Stimulated activated naive CD4-positive, alpha-beta T cell (primary cell): ENCODE results near the gene SDHB.

ENCODE experiments used
- DNase-seq, 6 experiments: peaks; one replicate each; lab custom pipeline; 2025; lab: John Stamatoyannopoulos, UW

SDHB gene

GRCh38 chr1:16986560-16986959 lies 67.3 kb downstream of the SDHB start:
- no peak for DNase-seq

- no peak for DNase-seq
Measured at GRCh38 chr1:16986113-16986512, 67.7 kb downstream of the SDHB start.

GRCh38 chr1:16984717-16985116 lies 69.1 kb downstream of the SDHB start:
- DNase-seq = no peak

- DNase-seq = no peak
Measured at GRCh38 chr1:16983649-16984048, 70.2 kb downstream of the SDHB start.

GRCh38 chr1:16982902-16983301 lies 70.9 kb downstream of the SDHB start:
- no peak for DNase-seq

GRCh38 chr1:16981269-16981849 lies 72.5 kb downstream of the SDHB start:
- no peak for DNase-seq

GRCh38 chr1:16980473-16981268 lies 73.2 kb downstream of the SDHB start, which contains the start of gene MFAP2:
Gene MFAP2, minus strand, starts transcription at chr1:16980620. Its CDS starts 2,347 bp downstream, at chr1:16978273.
- no peak for DNase-seq

- DNase-seq = no peak
Measured at GRCh38 chr1:16979475-16980327, 74.1 kb downstream of the SDHB start.

- DNase-seq = no peak
Measured at GRCh38 chr1:16978567-16979474, 75.0 kb downstream of the SDHB start.

- DNase-seq = no peak
Measured at GRCh38 chr1:16978139-16978538, 75.7 kb downstream of the SDHB start.

- DNase-seq = no peak
Measured at GRCh38 chr1:16977377-16977776, 76.5 kb downstream of the SDHB start.

GRCh38 chr1:16976966-16977365 lies 76.9 kb downstream of the SDHB start:
- no peak for DNase-seq

- no peak for DNase-seq
Measured at GRCh38 chr1:16975838-16976237, 78.0 kb downstream of the SDHB start.

- no peak for DNase-seq
Measured at GRCh38 chr1:16975211-16975610, 78.6 kb downstream of the SDHB start.

GRCh38 chr1:16973215-16973614 lies 80.6 kb downstream of the SDHB start:
- DNase-seq = no peak

GRCh38 chr1:16972189-16972895 lies 81.5 kb downstream of the SDHB start:
- DNase-seq = no peak

GRCh38 chr1:16971341-16972188 lies 82.3 kb downstream of the SDHB start:
- DNase-seq = no peak

- no peak for DNase-seq
Measured at GRCh38 chr1:16970132-16970910, 83.5 kb downstream of the SDHB start.

- no peak for DNase-seq
Measured at GRCh38 chr1:16969651-16970050, 84.2 kb downstream of the SDHB start.
